K562 (cell line): ENCODE measurements around the gene CWF19L1. TPM values are rescaled to one million over a fixed set of nuclear protein-coding genes. Genes with fewer than 3 reads are reported as not detected.
"Not testable (repeated sequence)": the region's sequence is repeated elsewhere in the genome, so short reads cannot be mapped to it uniquely, and the experiment has no call there.

Experiments
- ATAC-seq: fragments of 200-7000 bp; cut with Tn5 transposase; 3 replicates; pipeline ENCODE4 v1.9.1; 2020; ENCODE audit warnings: moderate library complexity
- BruUV-seq: library from RNA; stranded (reverse); fragments of 400-500 nt; replicated peaks from 2 replicates; lab custom pipeline; 2021; lab: Mats Ljungman, UMichigan
- CTCF ChIA-PET: fragments of 300-600 bp; formaldehyde crosslinking; extraction: SDS; loops from one replicate; lab custom pipeline; 2021; ENCODE audit warnings: low intra/inter-chr PET ratio; lab: Yijun Ruan, JAX
- POLR2A ChIA-PET: fragments of 300-600, 350-650 bp; sonication (Branson Sonifier 250); formaldehyde crosslinking; extraction: SDS; loops from one replicate; lab custom pipeline; 2021; ENCODE audit warnings: antibody characterized with exemption, inconsistent platforms; lab: Yijun Ruan, JAX
- DNase-seq, 4 experiments: peaks; one replicate each; pipeline versions ENCODE4 v3.0.0 to v3.0.0-alpha.2; 2011 to 2018; ENCODE audit warnings: low spot score in 3 of 4, mixed read lengths in 3 of 4; ENCODE audit errors: extremely low read depth in 1 of 4
- FAIRE-seq: peaks from 2 replicates; lab custom pipeline; 2011; peaks lifted over from hg19 to GRCh38; lab: Jason Lieb, UNC
- H2AFZ ChIP-seq: 2 replicates; pipeline ENCODE4 v1.6.0; 2011; ENCODE audit warnings: low read depth, low read length, control low read depth, inconsistent platforms
- H3K27ac ChIP-seq: fragments of 200-600 bp; 3 replicates; pipeline ENCODE4 v1.8.0; 2011; ENCODE audit warnings: low read depth, mild to moderate bottlenecking, control low read depth, inconsistent platforms, low read length, moderate library complexity, mixed read lengths; ENCODE audit errors: extremely low read depth
- H3K27me3 ChIP-seq, 2 experiments: fragments of 300-600 bp in 1 of 2; 2 replicates in 1 of 2; 3 replicates in 1 of 2; pipeline versions ENCODE4 v1.6.0 to v1.8.0; 2011; ENCODE audit warnings: inconsistent platforms in 2 of 2, low read length in 2 of 2, mild to moderate bottlenecking in 1 of 2, mixed read lengths in 1 of 2, moderate library complexity in 1 of 2; ENCODE audit not compliant: control insufficient read depth in 2 of 2, insufficient read depth in 2 of 2
- H3K36me3 ChIP-seq: fragments of 300-600 bp; 3 replicates; pipeline ENCODE4 v1.8.0; 2011; ENCODE audit warnings: mild to moderate bottlenecking, low read length, inconsistent platforms; ENCODE audit not compliant: control insufficient read depth, insufficient read depth
- H3K4me1 ChIP-seq, 2 experiments: fragments of 200-600 bp in 1 of 2; replicated peaks in 1 of 2; 2 replicates in 1 of 2; 3 replicates in 1 of 2; pipeline versions ENCODE4 v1.5.1 to v1.8.0; 2011; ENCODE audit warnings: inconsistent platforms in 2 of 2, low read length in 2 of 2, mild to moderate bottlenecking in 1 of 2, mixed read lengths in 1 of 2, moderate library complexity in 1 of 2; ENCODE audit not compliant: control insufficient read depth in 2 of 2, insufficient read depth in 2 of 2
- H3K4me2 ChIP-seq: 2 replicates; pipeline ENCODE4 v1.6.1; 2011; ENCODE audit warnings: low read length, control low read depth, inconsistent platforms, mixed read lengths; ENCODE audit not compliant: insufficient read depth
- H3K4me3 ChIP-seq: fragments of 200-600 bp; sonication (generic), shearing (Covaris generic); 2 replicates; pipeline ENCODE4 v1.5.1; 2016; ENCODE audit warnings: control low read depth, inconsistent platforms
- H3K79me2 ChIP-seq: fragments of 200-600 bp; 3 replicates; pipeline ENCODE4 v1.8.0; 2011; ENCODE audit warnings: low read length, inconsistent platforms; ENCODE audit not compliant: control insufficient read depth, insufficient read depth
- H3K9ac ChIP-seq, 2 experiments: 2 replicates each; pipeline versions ENCODE4 v1.6.0 to v1.6.1; 2011; ENCODE audit warnings: low read depth in 2 of 2, low read length in 2 of 2, control low read depth in 1 of 2, inconsistent platforms in 1 of 2, mild to moderate bottlenecking in 1 of 2, mixed read lengths in 1 of 2; ENCODE audit not compliant: insufficient read depth in 1 of 2
- H3K9me1 ChIP-seq: one replicate; pipeline ENCODE4 v1.6.0; 2011; ENCODE audit warnings: inconsistent platforms, mild to moderate bottlenecking, low read length, moderate library complexity; ENCODE audit not compliant: control insufficient read depth, insufficient read depth
- H3K9me3 ChIP-seq: replicated peaks from 2 replicates; pipeline ENCODE4 v1.5.1; 2011; ENCODE audit warnings: low read depth, low read length, inconsistent platforms; ENCODE audit not compliant: control insufficient read depth, insufficient read depth
- H4K20me1 ChIP-seq: replicated peaks from 2 replicates; pipeline ENCODE4 v1.6.1; 2011; ENCODE audit warnings: low read length, inconsistent platforms, mixed read lengths; ENCODE audit not compliant: control insufficient read depth, insufficient read depth
- JUNB ChIP-seq: fragments of 450-650 bp; formaldehyde crosslinking; conservative IDR thresholded peaks from 2 replicates; pipeline ENCODE4 v1.4.0; 2020; ENCODE audit warnings: mild to moderate bottlenecking
- MBD2 ChIP-seq: sonication (generic); IDR thresholded peaks from 2 replicates; pipeline ENCODE4 v1.6.1; 2016; ENCODE audit warnings: low read depth, borderline replicate concordance
- ZFP30 ChIP-seq: fragments of 250-450 bp; sonication (Bioruptor Pico); IDR thresholded peaks from 2 replicates; pipeline ENCODE4 v1.8.0; 2022; ENCODE audit warnings: moderate library complexity, mild to moderate bottlenecking, inconsistent platforms, borderline replicate concordance
- WGBS: fragments of 100-300 bp; shearing (Covaris generic); methylation state at CpG from one replicate; pipeline ENCODE4 v1.1.6; 2016; ENCODE audit warnings: low coverage, mixed read lengths; ENCODE audit not compliant: insufficient coverage; ENCODE audit errors: missing lambda C conversion rate; 5-methylcytosine and 5-hydroxymethylcytosine counted together
- in situ Hi-C: fragments of 300-500 bp; cut with MboI; formaldehyde crosslinking; loops from 4 replicates; pipeline ENCODE4 v1.15.0; 2018; ENCODE audit warnings: inconsistent platforms, mixed read lengths
- intact Hi-C: fragments of 100-400 bp; cut with micrococcal nuclease; formaldehyde crosslinking; loops from 2 replicates; pipeline ENCODE4 v1.14.2; 2022
- polyA plus RNA-seq, 8 experiments: library from polyadenylated mRNA; depleted of rRNA in 4 of 8; stranded (reverse) in 5 of 8; unstranded in 3 of 8; fragments of >200 nt; fragmentation: Nextera tagmentation in 2 of 8; fragmentation: Illumina TruSeq in 1 of 8; extraction: Ambion mirVana in 2 of 8; extraction: Trizol in 1 of 8; gene quantifications; 2 replicates each; pipeline versions ENCODE4 v1.2.1 to v1.2.3, GENCODE V29; 2011 to 2014; ENCODE audit warnings: inconsistent platforms in 1 of 8, missing spikeins in 1 of 8
- total RNA-seq, 7 experiments: library from RNA; depleted of rRNA in 6 of 7; stranded (reverse); fragments of >200 nt in 6 of 7; fragmentation: Illumina TruSeq in 2 of 7; extraction: Trizol in 2 of 7; gene quantifications; 2 replicates each; pipeline versions ENCODE4 v1.2.1 to v1.2.3, GENCODE V29; 2011 to 2021; ENCODE audit warnings: low replicate concordance in 1 of 7

Gene CWF19L1
- total and polyA plus RNA-seq, 9 of the 15 experiments (the other 6 are each of a cell fraction or from before 2014, with no cell fraction given): 19.5 to 49.9 (median 30.9) TPM

GRCh38 chr10:100286051-100287033 lies 18.9 kb upstream of the CWF19L1 start, which contains the start of gene BLOC1S2 (continued):
- TF ChIP-seq JUNB: no peak
- no peak for TF ChIP-seq ZFP30 (CRISPR knock-in tag)
- peak; percentile 57; the same call in 1 of the 2 replicates for TF ChIP-seq MBD2
- TF ChIP-seq, all 486 proteins: peak for 106

DNA sequence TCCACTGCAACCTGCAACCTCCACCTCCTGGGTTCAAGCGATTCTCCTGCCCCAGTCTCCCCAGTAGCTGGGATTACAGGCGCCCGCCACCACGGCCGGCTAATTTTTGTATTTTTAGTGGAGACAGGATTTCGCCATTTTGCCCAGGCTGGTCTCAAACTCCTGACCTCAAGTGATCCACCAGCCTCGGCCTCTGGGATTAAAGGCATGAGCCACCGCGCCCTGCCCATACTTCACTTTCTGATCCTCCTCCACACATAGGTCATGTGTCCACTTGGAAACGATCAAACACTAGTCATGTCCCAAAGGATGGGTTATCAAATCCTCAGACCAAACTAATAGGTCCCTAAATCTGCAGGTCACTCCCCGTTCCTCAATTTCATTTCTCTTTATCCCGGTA lies 17.9 kb upstream of the CWF19L1 start:
- Histone ChIP-seq H3K4me2 (peak overlapping the region; percentile 99), H3K79me2 (peaks cover 36% of the 10 kb centered on the region), H3K4me3 (peak overlapping the region; percentile 91), H3K9ac (peak overlapping the region; percentile 52 to 83; a peak in 3 of 4 replicates), H3K4me1 (peaks cover 15 to 17% of the 10 kb centered on the region in 2 experiments; a peak in 4 of 5 replicates), H3K27ac (peak overlapping the region; percentile 82; the same call in 2 of the 3 replicates), H3K36me3 (peaks cover 24% of the 10 kb centered on the region; the same call in 1 of the 3 replicates)
- FAIRE-seq, in situ Hi-C loops, BruUV-seq, H3K9me1 ChIP-seq, CTCF ChIA-PET, H3K9me3 ChIP-seq, DNase-seq, ATAC-seq, H3K27me3 ChIP-seq, H2AFZ ChIP-seq, H4K20me1 ChIP-seq, intact Hi-C loops: not testable (repeated sequence)
- 60% methylated on average over 11 of the region's 12 CpGs for WGBS
- POLR2A ChIA-PET: interaction anchor here (0.6 to 2.4 kb wide), 2 partner anchors 12 to 200 kb away, joined by 3 to 11 read pairs; no protein-coding TSS in a partner anchor
